CD1c-positive myeloid dendritic cell (primary cell): Measurements from ENCODE around the gene SALL2.
A peak's percentile ranks its signal among the peaks of the same experiment; 100 is the strongest.

Experiments
- DNase-seq: peaks from one replicate; pipeline ENCODE4 v3.0.0-alpha.2; 2016; ENCODE audit errors: extremely low spot score

SALL2 gene

GRCh38 chr14:21528381-21529348, 2.5 kb upstream of the SALL2 start:
- DNase-seq, result no peak

GRCh38 chr14:21527318-21527679, 1.2 kb upstream of the SALL2 start:
- DNase-seq, result no peak

- no peak for DNase-seq
These were observed 649 bp upstream of the SALL2 start for GRCh38 chr14:21526672-21527317.

GRCh38 chr14:21525571-21525961, 580 bp downstream of the SALL2 start:
- no peak for DNase-seq

GRCh38 chr14:21524575-21525490, 1.3 kb downstream of the SALL2 start:
- no peak for DNase-seq

- DNase-seq, result no peak
These were observed 2.9 kb downstream of the SALL2 start for GRCh38 chr14:21523203-21523602.

- no peak for DNase-seq
These were observed 4.6 kb downstream of the SALL2 start for GRCh38 chr14:21521501-21521900.

GRCh38 chr14:21520767-21521166, 5.4 kb downstream of the SALL2 start:
- DNase-seq, result no peak

- DNase-seq, result no peak
These were observed 7.4 kb downstream of the SALL2 start for GRCh38 chr14:21518725-21519124.

- DNase-seq, result no peak
These were observed 11.8 kb downstream of the SALL2 start for GRCh38 chr14:21514341-21514740.

GRCh38 chr14:21510735-21511657, 15.2 kb downstream of the SALL2 start, which contains the start of gene METTL3:
Gene METTL3 (minus strand): TSS chr14:21511340. CDS start chr14:21511223, 117 bp downstream.
- DNase-seq, result peak; percentile 98

GRCh38 chr14:21509432-21510143, 16.6 kb downstream of the SALL2 start:
- DNase-seq, result no peak

GRCh38 chr14:21506557-21506956, 19.6 kb downstream of the SALL2 start:
- DNase-seq, result no peak

GRCh38 chr14:21505012-21505553, 21.1 kb downstream of the SALL2 start:
- DNase-seq, result no peak

- DNase-seq, result no peak
These were observed 22.8 kb downstream of the SALL2 start for GRCh38 chr14:21503376-21503775.

- DNase-seq, result no peak
These were observed 24.6 kb downstream of the SALL2 start for GRCh38 chr14:21501568-21501967.

GRCh38 chr14:21498540-21499526, 27.3 kb downstream of the SALL2 start:
- DNase-seq, result peak; percentile 61

GRCh38 chr14:21496453-21496852, 29.7 kb downstream of the SALL2 start:
- DNase-seq, result no peak
